ENCODE data around the gene SEC31B. TPM values are rescaled to one million over a fixed set of nuclear protein-coding genes. Genes with fewer than 3 reads are reported as not detected.

SEC31B gene
- total RNA-seq, 1 donor from 2014 or later = 13.2 TPM

DNA sequence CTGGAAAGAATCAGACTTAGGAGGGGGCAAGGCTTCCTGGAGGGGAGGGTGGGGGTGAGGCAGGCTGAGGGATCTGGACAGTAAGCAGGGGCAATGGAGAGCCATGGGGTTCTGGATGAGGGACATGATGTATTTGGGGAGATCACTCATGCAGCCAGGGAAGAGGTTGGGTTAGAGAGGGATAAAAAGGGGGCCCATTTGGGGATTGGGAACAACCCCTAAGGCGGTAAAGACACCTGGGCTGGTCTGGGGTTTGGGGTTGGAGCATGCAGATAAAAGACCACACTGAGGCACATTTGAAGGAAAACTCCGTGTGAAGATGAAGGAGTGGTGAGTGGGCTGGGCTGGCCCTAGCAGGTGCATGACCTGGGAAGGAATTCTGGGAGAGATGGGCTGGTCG lies 46.9 kb upstream of the SEC31B start:
- no peak for DNase-seq (ENCODE audit: low spot score)
- H3K4me1 Mint-ChIP-seq (ENCODE audit: unreplicated experiment) = no peaks in the 10 kb centered on the region

DNA sequence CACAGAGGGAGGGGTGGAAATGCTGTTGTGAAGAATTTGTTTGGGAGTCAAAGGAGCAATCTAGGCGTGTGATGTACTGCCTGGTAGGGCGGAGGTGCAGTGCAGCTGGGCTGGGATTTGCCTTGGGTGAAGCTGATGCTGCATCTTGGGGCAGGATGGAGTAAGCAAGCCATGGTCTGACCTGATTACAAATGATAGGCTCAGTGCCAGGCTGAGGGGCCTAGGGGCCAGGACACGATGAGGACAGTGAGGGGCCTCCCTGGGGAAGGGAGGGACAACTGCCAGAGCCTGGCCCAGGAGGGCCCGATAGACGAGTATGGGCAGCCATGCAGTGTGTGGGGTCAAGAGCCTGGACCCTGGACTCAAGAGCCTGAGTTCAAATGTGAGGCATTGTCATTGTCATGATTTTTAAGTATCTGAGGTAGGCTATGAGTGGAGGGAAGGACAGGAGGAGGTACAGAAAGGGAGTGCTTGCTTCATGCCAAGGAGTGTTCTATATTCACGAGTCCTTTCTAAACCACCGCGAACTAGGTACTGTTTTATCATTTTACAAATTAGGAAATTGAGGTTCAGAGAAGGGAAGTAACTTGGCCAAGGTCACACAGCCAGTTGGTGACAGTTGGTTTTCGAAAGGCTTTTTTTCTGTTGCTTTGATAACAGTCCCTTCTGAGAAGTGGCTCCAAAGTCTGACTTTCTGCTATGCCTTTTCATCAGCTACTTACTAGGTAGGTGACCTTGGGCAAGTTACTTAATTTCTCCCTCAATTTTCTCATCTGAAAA lies 45.7 kb upstream of the SEC31B start:
- H3K4me1 Mint-ChIP-seq (ENCODE audit: unreplicated experiment) = peaks cover 3% of the 10 kb centered on the region
- no peak for DNase-seq (ENCODE audit: low spot score)
- H3K27ac Mint-ChIP-seq (ENCODE audit: unreplicated experiment) = no peak overlapping the region
- peaks cover 19% of the 10 kb centered on the region for H3K27me3 Mint-ChIP-seq (ENCODE audit: unreplicated experiment)
- no peaks in the 10 kb centered on the region for H3K36me3 Mint-ChIP-seq (ENCODE audit: low read depth, unreplicated experiment)
- no peaks in the 10 kb centered on the region for H3K9me3 Mint-ChIP-seq (ENCODE audit: unreplicated experiment)
- TF ChIP-seq, protein P1, sequence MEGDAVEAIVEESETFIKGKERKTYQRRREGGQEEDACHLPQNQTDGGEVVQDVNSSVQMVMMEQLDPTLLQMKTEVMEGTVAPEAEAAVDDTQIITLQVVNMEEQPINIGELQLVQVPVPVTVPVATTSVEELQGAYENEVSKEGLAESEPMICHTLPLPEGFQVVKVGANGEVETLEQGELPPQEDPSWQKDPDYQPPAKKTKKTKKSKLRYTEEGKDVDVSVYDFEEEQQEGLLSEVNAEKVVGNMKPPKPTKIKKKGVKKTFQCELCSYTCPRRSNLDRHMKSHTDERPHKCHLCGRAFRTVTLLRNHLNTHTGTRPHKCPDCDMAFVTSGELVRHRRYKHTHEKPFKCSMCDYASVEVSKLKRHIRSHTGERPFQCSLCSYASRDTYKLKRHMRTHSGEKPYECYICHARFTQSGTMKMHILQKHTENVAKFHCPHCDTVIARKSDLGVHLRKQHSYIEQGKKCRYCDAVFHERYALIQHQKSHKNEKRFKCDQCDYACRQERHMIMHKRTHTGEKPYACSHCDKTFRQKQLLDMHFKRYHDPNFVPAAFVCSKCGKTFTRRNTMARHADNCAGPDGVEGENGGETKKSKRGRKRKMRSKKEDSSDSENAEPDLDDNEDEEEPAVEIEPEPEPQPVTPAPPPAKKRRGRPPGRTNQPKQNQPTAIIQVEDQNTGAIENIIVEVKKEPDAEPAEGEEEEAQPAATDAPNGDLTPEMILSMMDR (IDR thresholded peaks at IDR 0.05; ENCODE audit: unreplicated experiment) = no peak
- no peak overlapping the region for H3K4me3 Mint-ChIP-seq (ENCODE audit: unreplicated experiment)

More for the DNA sequence above, 46.9 kb upstream of the SEC31B start:
- TF ChIP-seq, protein P1 (IDR thresholded peaks at IDR 0.05; ENCODE audit: unreplicated experiment) = no peak
- no peak overlapping the region for H3K27ac Mint-ChIP-seq (ENCODE audit: unreplicated experiment)
- no peaks in the 10 kb centered on the region for H3K36me3 Mint-ChIP-seq (ENCODE audit: low read depth, unreplicated experiment)
- H3K4me3 Mint-ChIP-seq (ENCODE audit: unreplicated experiment) = no peak overlapping the region
- no peaks in the 10 kb centered on the region for H3K9me3 Mint-ChIP-seq (ENCODE audit: unreplicated experiment)
- peaks cover 17% of the 10 kb centered on the region for H3K27me3 Mint-ChIP-seq (ENCODE audit: unreplicated experiment)

DNA sequence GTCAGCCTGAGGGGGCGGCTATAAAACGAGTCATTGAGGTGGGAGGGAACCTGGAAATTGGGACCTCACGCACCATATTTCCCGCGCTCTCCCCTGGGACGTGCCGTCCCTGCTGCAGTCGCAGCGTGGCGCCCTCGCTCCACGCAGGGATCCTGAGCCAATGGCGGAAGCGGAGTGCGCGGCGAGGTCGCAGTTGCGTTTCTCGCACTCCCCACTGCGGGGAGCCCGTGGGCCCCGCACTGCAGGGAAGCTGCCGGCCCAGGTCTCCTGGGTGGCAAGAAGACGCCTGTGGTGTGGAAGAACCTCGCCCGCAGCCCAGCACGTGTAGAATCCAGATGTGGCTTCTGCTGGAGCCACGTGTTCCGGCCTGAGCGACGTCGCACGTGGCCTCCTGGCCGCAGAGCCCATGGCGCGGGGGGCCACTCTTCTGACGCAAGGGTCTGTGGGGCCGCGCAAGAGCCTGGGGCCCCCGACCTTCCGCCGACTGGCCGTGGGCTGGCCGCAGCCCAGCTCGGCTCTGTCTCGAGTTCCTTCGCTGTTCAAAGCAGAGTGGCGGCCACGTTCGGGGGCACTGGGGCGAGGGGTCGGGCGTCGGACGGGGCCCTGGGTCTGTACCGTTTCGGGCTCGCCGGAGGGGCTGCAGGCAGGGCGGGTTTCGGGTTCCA lies 42.5 kb upstream of the SEC31B start:
- no peaks in the 10 kb centered on the region for H3K9me3 Mint-ChIP-seq (ENCODE audit: unreplicated experiment)
- TF ChIP-seq, protein P1 (IDR thresholded peaks at IDR 0.05; ENCODE audit: unreplicated experiment) = peak; percentile 88
- H3K4me1 Mint-ChIP-seq (ENCODE audit: unreplicated experiment) = peaks cover 3% of the 10 kb centered on the region

DNA sequence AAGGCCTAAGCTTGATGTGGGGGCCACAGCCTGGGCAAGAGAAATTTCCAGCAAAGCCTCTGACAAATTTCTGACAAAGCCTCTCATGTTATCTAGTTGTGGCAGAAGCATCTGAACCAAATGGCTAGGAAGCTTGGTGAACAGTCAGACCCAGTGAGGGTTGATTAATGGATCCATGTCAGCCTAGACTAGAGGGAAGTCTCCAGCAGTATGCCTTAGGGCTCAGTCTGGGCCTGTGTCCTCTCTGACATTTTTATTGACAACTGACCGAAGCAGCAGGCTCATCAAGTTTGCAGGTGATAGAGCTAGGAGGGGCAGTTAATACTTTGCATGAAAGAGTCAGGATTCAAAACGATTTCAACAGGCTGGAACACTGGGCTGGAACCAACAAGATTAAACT lies 41.3 kb upstream of the SEC31B start:
- no peak overlapping the region for H3K4me3 Mint-ChIP-seq (ENCODE audit: unreplicated experiment)
- peaks cover 4% of the 10 kb centered on the region for H3K36me3 Mint-ChIP-seq (ENCODE audit: low read depth, unreplicated experiment)
- peaks cover 16% of the 10 kb centered on the region for H3K27me3 Mint-ChIP-seq (ENCODE audit: unreplicated experiment)
- H3K27ac Mint-ChIP-seq (ENCODE audit: unreplicated experiment) = no peak overlapping the region
- peaks cover 8% of the 10 kb centered on the region for H3K4me1 Mint-ChIP-seq (ENCODE audit: unreplicated experiment)
- H3K9me3 Mint-ChIP-seq (ENCODE audit: unreplicated experiment) = no peaks in the 10 kb centered on the region
- DNase-seq (ENCODE audit: low spot score) = no peak
- TF ChIP-seq, protein P1 (IDR thresholded peaks at IDR 0.05; ENCODE audit: unreplicated experiment) = no peak

More for the DNA sequence above, 42.5 kb upstream of the SEC31B start:
- H3K27me3 Mint-ChIP-seq (ENCODE audit: unreplicated experiment) = peaks cover 19% of the 10 kb centered on the region
- H3K4me3 Mint-ChIP-seq (ENCODE audit: unreplicated experiment) = no peak overlapping the region
- peak; percentile 88 for DNase-seq (ENCODE audit: low spot score)
- H3K27ac Mint-ChIP-seq (ENCODE audit: unreplicated experiment) = no peak overlapping the region
- H3K36me3 Mint-ChIP-seq (ENCODE audit: low read depth, unreplicated experiment) = peaks cover 4% of the 10 kb centered on the region

DNA sequence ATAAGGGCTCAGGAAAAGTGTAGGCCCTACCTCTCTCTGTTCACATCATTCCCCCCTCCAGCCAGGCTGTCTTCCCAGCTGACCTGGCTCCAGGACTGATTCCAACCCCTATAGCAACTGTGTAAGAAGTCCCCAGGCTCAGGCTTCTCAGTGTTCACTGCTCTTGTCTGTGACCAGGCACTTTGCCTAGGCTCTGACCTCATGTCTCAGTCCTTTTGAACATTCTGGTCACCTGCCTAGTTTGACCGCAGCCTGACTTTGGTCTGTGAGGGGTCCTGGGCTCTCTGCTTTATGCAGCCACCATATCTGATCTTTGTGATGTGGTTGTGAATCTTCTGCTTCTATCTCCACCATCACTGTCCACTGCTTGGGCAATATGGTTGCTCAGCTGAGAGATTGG lies 40.6 kb upstream of the SEC31B start:
- Mint-ChIP-seq H3K27ac (ENCODE audit: unreplicated experiment) (no peak overlapping the region), H3K4me3 (ENCODE audit: unreplicated experiment) (no peak overlapping the region), H3K36me3 (ENCODE audit: low read depth, unreplicated experiment) (peaks cover 4% of the 10 kb centered on the region), H3K9me3 (ENCODE audit: unreplicated experiment) (no peaks in the 10 kb centered on the region), H3K4me1 (ENCODE audit: unreplicated experiment) (peaks cover 8% of the 10 kb centered on the region), H3K27me3 (ENCODE audit: unreplicated experiment) (peaks cover 15% of the 10 kb centered on the region)
- DNase-seq (ENCODE audit: low spot score) = no peak
- TF ChIP-seq, protein P1 (IDR thresholded peaks at IDR 0.05; ENCODE audit: unreplicated experiment) = no peak
